Superior temporal gyrus (tissue), 1 donor: Measurements from ENCODE around the gene CTU1.
"Not testable (repeated sequence)": the region's sequence is repeated elsewhere in the genome, so short reads cannot be mapped to it uniquely, and the experiment has no call there.

Experiments
- DNase-seq: peaks from one replicate; pipeline ENCODE4 v3.0.0-alpha.2; 2016; ENCODE audit errors: extremely low spot score

CTU1 gene

DNA sequence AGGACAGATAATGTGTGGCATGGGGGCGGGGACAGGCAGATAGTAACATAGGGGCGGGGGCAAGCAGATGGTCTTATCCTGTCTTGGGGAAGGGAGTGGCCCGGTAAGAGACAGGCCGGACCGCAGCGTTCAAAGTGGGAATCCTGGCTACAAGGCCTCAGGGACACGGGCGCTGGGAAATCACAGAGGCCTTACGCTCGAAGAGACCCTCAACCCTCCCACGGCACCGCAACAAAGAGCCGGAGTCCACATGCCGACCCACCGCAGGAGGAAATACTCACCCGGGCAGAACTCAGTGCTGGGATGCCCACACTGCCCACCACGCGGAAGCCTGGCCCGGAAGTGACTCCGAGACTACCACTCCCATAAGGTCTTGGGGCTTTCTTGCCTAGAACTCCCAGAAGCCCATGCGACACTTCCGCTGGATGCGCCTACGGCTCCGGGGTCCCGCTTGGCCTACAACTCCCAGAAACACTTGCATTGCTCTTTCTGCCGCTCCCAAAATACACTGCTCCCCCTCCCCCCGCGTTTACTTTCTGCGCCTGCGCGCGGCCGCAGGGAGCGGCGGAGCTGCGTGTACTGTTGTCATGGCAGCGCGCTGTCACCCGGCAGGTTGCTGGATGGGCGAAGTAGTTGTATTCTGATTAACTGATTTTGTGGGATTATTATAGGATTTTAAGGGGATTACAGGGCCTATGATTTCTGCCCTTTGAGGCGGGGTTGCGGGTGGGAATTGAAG, at the start of gene CTU1:
CTU1 (minus strand) TSS at position 344 of the 739 bp plus-strand sequence. CDS start 3,840 bp downstream, outside the sequence.
- peak; percentile 100 for DNase-seq

GRCh38 chr19:51157265-51157664, 49.1 kb upstream of the CTU1 start:
- no peak for DNase-seq

DNA sequence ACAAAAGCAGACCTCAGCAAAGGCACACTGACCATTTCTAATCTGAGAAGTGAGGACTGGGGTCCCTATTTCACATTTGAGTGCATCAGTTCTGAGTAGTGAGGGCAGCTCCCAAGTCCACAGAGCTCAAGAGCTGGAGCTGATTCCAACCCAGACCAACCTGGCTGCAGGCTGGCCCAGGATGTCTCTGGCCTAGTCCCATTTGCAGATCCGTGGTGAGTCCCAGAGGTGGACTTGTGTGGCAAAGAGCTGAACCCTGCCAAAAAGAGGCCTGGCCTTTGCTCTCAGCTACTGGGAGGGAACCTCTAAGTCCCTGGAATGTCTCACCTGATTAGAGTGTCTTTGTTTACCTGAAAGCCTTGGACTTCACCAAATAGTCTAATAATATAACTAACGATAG, 48.5 kb upstream of the CTU1 start:
- no peak for DNase-seq

- no peak for DNase-seq
Measured at GRCh38 chr19:51150627-51151026, 42.4 kb upstream of the CTU1 start.

DNA sequence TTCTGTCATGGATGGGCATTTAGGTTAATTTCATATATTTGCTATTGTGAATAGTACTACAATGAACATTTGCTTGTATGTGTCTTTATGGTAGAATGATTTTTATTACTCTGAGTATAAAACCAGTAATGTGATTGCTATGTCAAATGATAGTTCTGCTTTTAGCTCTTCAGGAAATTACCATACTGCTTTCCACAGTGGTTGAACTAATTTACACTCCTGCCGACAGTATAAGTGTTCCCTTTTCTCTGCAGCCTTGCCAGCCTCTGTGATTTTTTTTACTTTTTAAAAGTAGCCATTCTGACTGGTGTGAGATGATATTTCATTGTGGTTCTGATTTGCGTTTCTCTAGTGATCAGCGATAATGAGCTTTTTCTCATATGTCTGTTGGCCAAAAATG, 40.4 kb upstream of the CTU1 start:
- DNase-seq, result no peak

DNA sequence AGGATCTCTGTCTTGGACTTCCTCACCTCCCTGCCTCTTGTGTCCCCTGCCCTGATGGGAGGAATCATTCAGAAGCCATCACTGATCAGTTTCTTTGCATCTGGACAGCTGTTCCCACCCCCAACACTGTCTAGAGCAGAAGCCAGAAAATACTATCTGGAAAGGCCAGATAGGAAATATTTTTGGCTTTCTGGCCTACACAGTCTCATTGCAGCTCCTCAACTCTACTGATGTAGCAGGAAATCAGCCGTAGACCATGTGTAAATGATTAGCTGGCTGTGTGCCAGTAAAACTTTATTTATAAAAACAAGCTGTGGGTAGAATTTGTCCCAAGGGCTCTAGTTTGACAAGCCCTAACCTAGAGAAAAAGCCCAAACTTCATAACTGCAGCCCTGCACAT, 39.5 kb upstream of the CTU1 start:
- DNase-seq, result no peak

DNA sequence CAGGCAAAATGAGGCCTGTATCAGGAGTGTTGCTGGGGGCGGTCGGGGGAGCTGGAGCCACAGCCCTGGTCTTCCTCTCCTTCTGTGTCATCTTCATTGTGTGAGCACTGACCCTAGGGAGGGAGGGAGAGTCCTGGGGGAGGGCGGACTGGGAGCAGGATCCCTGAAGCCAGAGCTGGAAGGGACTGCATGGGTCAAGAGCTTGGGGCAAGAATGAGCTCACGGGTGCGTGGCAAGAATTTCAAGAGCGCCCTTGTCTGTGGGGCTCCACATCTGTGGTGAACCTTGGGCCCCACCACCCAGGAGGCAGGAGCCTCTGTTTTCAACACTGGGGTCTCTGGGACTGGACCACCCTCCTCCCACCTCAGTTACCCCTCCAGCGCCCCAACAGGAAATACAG, 38.5 kb upstream of the CTU1 start:
- DNase-seq, result no peak

- no peak for DNase-seq
Measured at GRCh38 chr19:51145916-51146493, 37.8 kb upstream of the CTU1 start.

DNA sequence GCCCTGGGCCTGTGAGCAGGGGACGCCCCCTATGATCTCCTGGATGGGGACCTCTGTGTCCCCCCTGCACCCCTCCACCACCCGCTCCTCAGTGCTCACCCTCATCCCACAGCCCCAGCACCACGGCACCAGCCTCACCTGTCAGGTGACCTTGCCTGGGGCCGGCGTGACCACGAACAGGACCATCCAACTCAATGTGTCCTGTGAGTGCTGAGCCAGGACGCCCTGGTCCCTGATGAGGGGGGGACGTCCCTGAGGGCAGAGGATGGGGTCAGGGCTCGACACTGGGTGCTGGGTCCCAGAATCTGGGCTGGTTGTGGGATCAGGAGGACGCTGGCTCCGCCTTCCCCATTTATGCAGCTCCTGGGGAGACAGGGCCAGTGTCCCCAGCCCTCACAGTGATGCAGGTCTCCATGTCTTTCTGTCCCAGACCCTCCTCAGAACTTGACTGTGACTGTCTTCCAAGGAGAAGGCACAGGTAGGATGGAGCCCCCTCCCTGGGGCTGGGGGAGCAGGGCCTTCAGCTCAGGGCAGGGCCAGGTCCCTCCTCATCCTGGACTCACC, 36.4 kb upstream of the CTU1 start:
- no peak for DNase-seq

- DNase-seq, result no peak
Measured at GRCh38 chr19:51143486-51143885, 35.3 kb upstream of the CTU1 start.

GRCh38 chr19:51142809-51143475, 34.7 kb upstream of the CTU1 start:
- not testable (repeated sequence) for DNase-seq

DNA sequence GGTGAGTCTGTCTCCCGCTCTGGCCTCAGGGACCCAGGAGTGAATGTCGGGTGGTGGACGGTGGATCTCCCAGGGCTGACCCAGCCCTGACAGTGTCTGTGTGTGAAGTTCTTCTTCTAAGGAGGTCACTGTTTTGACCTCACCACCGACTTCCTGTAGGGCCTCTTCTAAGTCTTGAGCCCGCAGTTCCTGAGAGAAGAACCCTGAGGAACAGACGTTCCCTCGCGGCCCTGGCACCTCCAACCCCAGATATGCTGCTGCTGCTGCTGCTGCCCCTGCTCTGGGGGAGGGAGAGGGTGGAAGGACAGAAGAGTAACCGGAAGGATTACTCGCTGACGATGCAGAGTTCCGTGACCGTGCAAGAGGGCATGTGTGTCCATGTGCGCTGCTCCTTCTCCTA, 33.9 kb upstream of the CTU1 start, which contains the start of gene SIGLEC7:
SIGLEC7 (plus strand) TSS at position 183 of the 400 bp plus-strand sequence; CDS start at position 252, 69 bp downstream.
- DNase-seq, result no peak

- no peak for DNase-seq
Measured at GRCh38 chr19:51141181-51141580, 33.0 kb upstream of the CTU1 start.

DNA sequence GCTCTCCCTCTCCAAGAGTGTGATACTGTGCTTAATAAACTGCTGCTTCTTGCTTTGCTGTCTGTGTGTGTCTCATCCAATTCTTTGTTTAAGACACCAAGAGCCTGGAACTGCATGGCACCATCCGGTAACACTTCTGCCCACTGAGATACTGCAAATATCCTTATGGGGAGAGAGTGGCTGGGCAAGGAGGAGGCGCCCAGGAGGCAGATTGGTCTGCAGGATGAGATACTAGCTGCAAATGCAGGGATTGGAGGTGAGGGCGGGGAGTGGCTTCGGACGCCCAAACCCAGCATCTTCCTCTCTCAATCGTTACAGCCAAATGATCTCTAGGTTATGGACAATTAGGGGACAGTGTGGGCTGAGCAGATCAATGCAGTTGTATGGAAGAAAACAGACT, 32.2 kb upstream of the CTU1 start:
- DNase-seq, result no peak

- DNase-seq, result no peak
Measured at GRCh38 chr19:51139299-51140014, 31.2 kb upstream of the CTU1 start.

- DNase-seq, result no peak
Measured at GRCh38 chr19:51138549-51138979, 30.4 kb upstream of the CTU1 start.

DNA sequence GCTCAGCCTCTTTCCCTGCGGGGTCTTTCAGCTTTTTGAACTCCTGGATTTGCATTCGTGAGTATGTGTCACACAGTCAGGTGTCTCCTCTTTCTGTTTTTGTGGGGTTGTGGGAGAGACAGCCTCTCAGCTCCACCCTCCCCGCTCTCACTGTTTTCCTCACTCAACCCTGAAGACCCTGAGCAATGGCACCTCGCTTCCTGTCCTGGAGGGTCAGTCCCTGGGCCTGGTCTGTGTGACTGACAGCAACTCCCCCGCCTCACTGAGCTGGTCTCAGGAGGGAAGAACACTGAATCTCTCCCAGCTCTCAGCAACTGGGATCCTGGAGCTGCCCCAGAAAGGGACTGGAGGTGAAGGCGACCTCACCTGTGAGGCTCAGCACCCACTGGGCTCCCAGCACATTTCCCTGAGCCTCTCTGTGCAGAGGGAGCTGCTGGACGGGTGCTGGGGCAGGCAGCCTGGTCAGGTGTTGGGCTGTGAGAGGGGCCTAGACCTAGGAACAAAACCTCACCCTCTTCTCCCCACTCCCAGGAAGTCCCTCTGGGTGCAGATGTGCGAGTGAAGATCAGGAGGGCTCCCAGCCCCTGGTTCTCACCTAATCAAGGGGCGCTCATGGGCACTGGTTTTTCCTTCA, 29.7 kb upstream of the CTU1 start:
- no peak for DNase-seq

DNA sequence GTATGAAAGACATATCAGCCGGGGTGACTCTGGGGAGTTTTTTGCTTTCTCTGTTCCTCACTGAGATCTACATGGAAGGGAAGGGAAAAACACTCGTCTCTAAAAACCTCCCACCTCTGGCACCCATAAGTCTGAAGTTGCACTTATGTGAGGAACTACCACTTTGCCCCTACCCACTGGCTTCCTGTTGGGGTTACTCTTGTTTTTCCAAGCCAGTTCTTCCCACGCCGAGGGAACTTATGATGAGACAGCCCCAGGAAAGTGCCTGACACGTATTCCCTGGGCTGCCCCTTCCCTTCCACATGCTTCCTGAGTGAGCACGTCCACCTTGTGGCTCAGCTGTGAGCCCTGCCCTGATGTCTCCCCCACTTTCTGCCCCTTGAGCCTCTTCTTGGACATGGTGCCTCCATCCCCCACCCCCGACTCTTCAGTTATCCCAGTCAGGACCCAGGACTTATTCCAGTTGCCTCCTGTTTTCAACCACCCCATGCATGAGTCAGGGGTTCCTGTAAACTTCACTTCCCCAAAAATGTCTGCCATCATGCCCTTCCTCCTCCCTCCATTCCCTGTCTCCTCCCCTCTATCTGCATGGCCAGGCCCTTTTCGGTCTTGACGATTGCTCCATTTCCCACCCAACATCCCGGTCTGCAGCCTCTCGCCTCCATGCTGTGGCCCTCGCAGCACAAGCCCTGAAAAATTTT, 28.8 kb upstream of the CTU1 start:
- no peak for DNase-seq

GRCh38 chr19:51135986-51136762, 28.0 kb upstream of the CTU1 start:
- no peak for DNase-seq

- DNase-seq, result no peak
Measured at GRCh38 chr19:51135004-51135403, 26.8 kb upstream of the CTU1 start.
